WI38 (cell line): Measurements from ENCODE around the gene ACBD5.
"Not testable (repeated sequence)": the region's sequence is repeated elsewhere in the genome, so short reads cannot be mapped to it uniquely, and the experiment has no call there.

Experiments
- H3K4me3 ChIP-seq: 2 replicates; pipeline ENCODE4 v1.5.1; 2011; ENCODE audit warnings: low read depth, mild to moderate bottlenecking, control low read depth, low read length
- CTCF ChIP-seq: IDR thresholded peaks from 2 replicates; pipeline ENCODE4 v1.5.1; 2012; ENCODE audit warnings: low read depth, mild to moderate bottlenecking, control low read depth, low read length

Gene ACBD5

GRCh38 chr10:27240212-27241009, at the start of gene ACBD5:
Gene ACBD5, minus strand, starts transcription at chr10:27240797. Its CDS starts 109 bp downstream, at chr10:27240688.
- peak within 1 kb of the TSS; percentile 74 for H3K4me3 ChIP-seq
- no peak for TF ChIP-seq CTCF

DNA sequence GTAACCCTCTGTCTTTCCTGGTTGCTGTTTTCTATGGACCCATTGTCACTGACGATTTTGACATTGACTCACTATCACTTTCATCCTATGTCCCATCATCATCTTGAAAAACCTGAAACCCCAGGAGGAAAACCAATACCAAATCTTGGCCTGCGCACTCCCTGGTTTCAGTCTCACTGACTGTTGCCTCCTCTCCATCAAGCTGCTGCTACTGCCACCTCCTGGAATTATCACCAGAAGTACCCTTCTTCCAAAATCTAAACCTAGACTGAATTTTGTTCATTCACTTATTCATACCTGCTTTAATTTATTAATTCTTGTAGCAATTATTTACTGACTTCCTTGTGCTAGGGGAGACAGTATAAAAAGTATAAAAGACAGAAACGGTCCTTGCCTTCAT, 44.5 kb upstream of the ACBD5 start:
- TF ChIP-seq CTCF: no peak
- no peak overlapping the region for H3K4me3 ChIP-seq

DNA sequence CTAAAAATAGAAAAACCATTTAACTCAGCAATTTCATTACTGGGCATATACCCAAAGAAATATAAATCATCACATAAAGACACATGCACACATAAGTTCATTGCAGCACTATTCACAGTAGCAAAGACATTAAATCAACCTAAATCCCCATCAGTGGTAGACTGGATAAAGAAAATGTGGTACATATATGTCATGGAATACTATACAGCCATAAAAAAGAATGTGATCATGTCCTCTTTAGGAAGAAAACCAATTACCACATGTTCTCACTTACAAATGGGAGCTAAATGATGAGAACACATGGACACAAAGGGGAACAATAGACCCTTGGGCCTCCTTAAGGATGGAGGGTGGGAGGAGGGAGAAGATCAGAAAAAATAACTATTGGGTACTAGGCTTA, 36.0 kb upstream of the ACBD5 start:
- H3K4me3 ChIP-seq: no peak overlapping the region
- no peak for TF ChIP-seq CTCF

DNA sequence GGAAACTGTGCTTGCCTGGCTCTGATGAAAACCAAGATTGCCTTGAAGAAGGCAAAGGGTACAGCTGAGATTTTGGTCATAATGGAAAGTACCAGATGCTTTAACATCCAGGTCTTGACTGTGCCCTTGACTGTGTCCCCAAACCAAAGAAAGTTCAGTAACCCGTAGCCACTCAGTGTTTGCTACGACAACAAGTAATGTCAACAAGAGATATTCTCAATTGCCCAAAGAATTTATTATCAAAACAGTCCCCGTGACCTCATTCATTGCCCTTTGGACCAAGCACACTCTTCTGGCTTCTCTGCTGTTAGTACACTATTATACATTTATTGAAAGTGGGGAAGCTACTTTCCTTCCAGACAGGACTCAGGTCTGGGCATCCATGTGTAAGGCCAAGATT, 25.4 kb upstream of the ACBD5 start:
- H3K4me3 ChIP-seq: not testable (repeated sequence)

DNA sequence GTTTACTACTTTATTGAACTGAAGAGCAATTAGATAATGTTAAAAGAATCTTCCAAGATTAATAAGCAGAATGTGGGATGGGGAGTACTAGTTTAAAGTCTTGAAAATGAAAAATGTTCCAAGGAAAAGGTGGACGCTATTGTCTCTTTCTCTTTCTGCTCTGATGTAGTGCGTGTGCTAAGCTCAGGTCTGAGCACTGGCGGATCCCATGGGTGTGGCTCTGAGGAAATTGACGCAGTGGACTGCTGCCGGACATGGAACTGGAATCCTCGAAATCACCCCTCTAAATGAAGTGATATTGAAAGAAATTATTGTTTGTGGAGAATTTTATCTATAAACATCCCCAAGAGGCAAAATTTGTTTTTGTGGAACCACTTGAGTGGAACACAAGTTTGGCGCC, 22.2 kb upstream of the ACBD5 start:
- H3K4me3 ChIP-seq: not testable (repeated sequence)

- H3K4me3 ChIP-seq: peak overlapping the region; percentile 9; the same call in 1 of the 2 replicates
- TF ChIP-seq CTCF: no peak
These were observed 18.5 kb upstream of the ACBD5 start for GRCh38 chr10:27258838-27259812.

GRCh38 chr10:27258492-27258837, 17.9 kb upstream of the ACBD5 start:
- H3K4me3 ChIP-seq: peak overlapping the region; percentile 9; the same call in 1 of the 2 replicates
- no peak for TF ChIP-seq CTCF
